Ectodermal cell (in vitro differentiated cells): ENCODE measurements around the gene REELD1.

ENCODE experiments used
- H3K27ac ChIP-seq: 2 replicates; pipeline ENCODE4 v1.7.0; 2013; ENCODE audit warnings: mild to moderate bottlenecking, low read depth, low read length; ENCODE audit not compliant: insufficient read depth, poor library complexity, severe bottlenecking
- H3K27me3 ChIP-seq: 2 replicates; pipeline ENCODE4 v1.7.0; 2013; ENCODE audit warnings: mild to moderate bottlenecking, low read length; ENCODE audit not compliant: insufficient read depth, control insufficient read depth, poor library complexity, severe bottlenecking
- H3K36me3 ChIP-seq: one replicate; pipeline ENCODE4 v1.7.0; 2013; ENCODE audit warnings: low read length; ENCODE audit not compliant: control insufficient read depth, insufficient read depth
- H3K4me1 ChIP-seq: one replicate; pipeline ENCODE4 v1.7.0; 2013; ENCODE audit warnings: low read length; ENCODE audit not compliant: control insufficient read depth, insufficient read depth
- H3K4me3 ChIP-seq: 2 replicates; pipeline ENCODE4 v1.7.0; 2013; ENCODE audit warnings: low read depth, low read length, control low read depth; ENCODE audit not compliant: insufficient read depth
- H3K9me3 ChIP-seq: 2 replicates; pipeline ENCODE4 v1.7.0; 2013; ENCODE audit warnings: mild to moderate bottlenecking, low read length, moderate library complexity; ENCODE audit not compliant: control insufficient read depth
- WGBS, 2 experiments: methylation state at CpG; one replicate each; pipeline ENCODE4 v1.1.7; 2013; ENCODE audit warnings: missing lambda C conversion rate in 2 of 2; 5-methylcytosine and 5-hydroxymethylcytosine counted together

REELD1 gene

GRCh38 chr4:146261041-146261440 is 46.7 kb downstream of the REELD1 start:
- WGBS, 2 experiments = 93 to 96% methylated on average over 2 of the region's 2 CpGs

GRCh38 chr4:146263793-146264192 is 49.5 kb downstream of the REELD1 start:
- H3K36me3 ChIP-seq = no peaks in the 10 kb centered on the region
- no peaks in the 10 kb centered on the region for H3K27me3 ChIP-seq
- H3K4me1 ChIP-seq = no peaks in the 10 kb centered on the region
- no peaks in the 10 kb centered on the region for H3K9me3 ChIP-seq
- no peak overlapping the region for H3K27ac ChIP-seq
- no peak overlapping the region for H3K4me3 ChIP-seq

More at GRCh38 chr4:146261041-146261440, 46.7 kb downstream of the REELD1 start:
- no peaks in the 10 kb centered on the region for H3K27me3 ChIP-seq
- no peaks in the 10 kb centered on the region for H3K4me1 ChIP-seq
- no peak overlapping the region for H3K27ac ChIP-seq
- no peaks in the 10 kb centered on the region for H3K9me3 ChIP-seq
- H3K4me3 ChIP-seq = no peak overlapping the region
- H3K36me3 ChIP-seq = no peaks in the 10 kb centered on the region

- WGBS, 2 experiments = 76 to 80% methylated on average over 2 of the region's 2 CpGs
- no peak overlapping the region for H3K4me3 ChIP-seq
- no peaks in the 10 kb centered on the region for H3K9me3 ChIP-seq
- no peaks in the 10 kb centered on the region for H3K4me1 ChIP-seq
- H3K36me3 ChIP-seq = no peaks in the 10 kb centered on the region
- H3K27me3 ChIP-seq = no peaks in the 10 kb centered on the region
- H3K27ac ChIP-seq = no peak overlapping the region
These were observed 51.7 kb downstream of the REELD1 start for GRCh38 chr4:146265950-146266490.

- Histone ChIP-seq H3K36me3 (no peaks in the 10 kb centered on the region), H3K4me3 (no peak overlapping the region), H3K9me3 (no peaks in the 10 kb centered on the region), H3K27ac (no peak overlapping the region), H3K4me1 (no peaks in the 10 kb centered on the region), H3K27me3 (no peaks in the 10 kb centered on the region)
- 88 to 94% methylated on average over 5 of the region's 5 CpGs for WGBS, 2 experiments
These were observed 53.5 kb downstream of the REELD1 start for GRCh38 chr4:146267826-146268225.

- no peak overlapping the region for H3K27ac ChIP-seq
- no peak overlapping the region for H3K4me3 ChIP-seq
- H3K9me3 ChIP-seq = no peaks in the 10 kb centered on the region
- H3K4me1 ChIP-seq = no peaks in the 10 kb centered on the region
- 82 to 90% methylated on average over 2 of the region's 2 CpGs for WGBS, 2 experiments
- H3K27me3 ChIP-seq = no peaks in the 10 kb centered on the region
- H3K36me3 ChIP-seq = no peaks in the 10 kb centered on the region
These were observed 54.9 kb downstream of the REELD1 start for GRCh38 chr4:146269228-146269653.

- Histone ChIP-seq H3K27me3 (no peaks in the 10 kb centered on the region), H3K36me3 (no peaks in the 10 kb centered on the region), H3K4me3 (no peak overlapping the region), H3K9me3 (no peaks in the 10 kb centered on the region), H3K4me1 (no peaks in the 10 kb centered on the region), H3K27ac (no peak overlapping the region)
- WGBS, 2 experiments = 93% methylated on average over 3 of the region's 3 CpGs
These were observed 57.1 kb downstream of the REELD1 start for GRCh38 chr4:146271466-146271865.

GRCh38 chr4:146273204-146273901 is 59.0 kb downstream of the REELD1 start:
- H3K4me3 ChIP-seq = no peak overlapping the region
- no peaks in the 10 kb centered on the region for H3K9me3 ChIP-seq
- no peak overlapping the region for H3K27ac ChIP-seq
- H3K27me3 ChIP-seq = no peaks in the 10 kb centered on the region
- WGBS, 2 experiments = 87 to 95% methylated on average over 3 to 5 of the region's 5 CpGs
- H3K36me3 ChIP-seq = no peaks in the 10 kb centered on the region
- H3K4me1 ChIP-seq = no peaks in the 10 kb centered on the region

- 95 to 100% methylated on average over 1 of the region's 1 CpG for WGBS, 2 experiments
- H3K4me3 ChIP-seq = no peak overlapping the region
- no peaks in the 10 kb centered on the region for H3K36me3 ChIP-seq
- no peak overlapping the region for H3K27ac ChIP-seq
- H3K27me3 ChIP-seq = no peaks in the 10 kb centered on the region
- no peaks in the 10 kb centered on the region for H3K9me3 ChIP-seq
- no peaks in the 10 kb centered on the region for H3K4me1 ChIP-seq
These were observed 60.4 kb downstream of the REELD1 start for GRCh38 chr4:146274774-146275173.

- Histone ChIP-seq H3K4me1 (no peaks in the 10 kb centered on the region), H3K27me3 (no peaks in the 10 kb centered on the region), H3K36me3 (no peaks in the 10 kb centered on the region), H3K9me3 (no peaks in the 10 kb centered on the region), H3K4me3 (no peak overlapping the region), H3K27ac (no peak overlapping the region)
These were observed 61.0 kb downstream of the REELD1 start for GRCh38 chr4:146275370-146275769.

- no peaks in the 10 kb centered on the region for H3K4me1 ChIP-seq
- 92% methylated on average over 1 of the region's 1 CpG for WGBS, 2 experiments
- no peaks in the 10 kb centered on the region for H3K9me3 ChIP-seq
- H3K36me3 ChIP-seq = no peaks in the 10 kb centered on the region
- H3K4me3 ChIP-seq = no peak overlapping the region
- H3K27me3 ChIP-seq = no peaks in the 10 kb centered on the region
- H3K27ac ChIP-seq = no peak overlapping the region
These were observed 64.6 kb downstream of the REELD1 start for GRCh38 chr4:146278986-146279385.
